Measurements from ENCODE around the gene CHRNA1.

DNA sequence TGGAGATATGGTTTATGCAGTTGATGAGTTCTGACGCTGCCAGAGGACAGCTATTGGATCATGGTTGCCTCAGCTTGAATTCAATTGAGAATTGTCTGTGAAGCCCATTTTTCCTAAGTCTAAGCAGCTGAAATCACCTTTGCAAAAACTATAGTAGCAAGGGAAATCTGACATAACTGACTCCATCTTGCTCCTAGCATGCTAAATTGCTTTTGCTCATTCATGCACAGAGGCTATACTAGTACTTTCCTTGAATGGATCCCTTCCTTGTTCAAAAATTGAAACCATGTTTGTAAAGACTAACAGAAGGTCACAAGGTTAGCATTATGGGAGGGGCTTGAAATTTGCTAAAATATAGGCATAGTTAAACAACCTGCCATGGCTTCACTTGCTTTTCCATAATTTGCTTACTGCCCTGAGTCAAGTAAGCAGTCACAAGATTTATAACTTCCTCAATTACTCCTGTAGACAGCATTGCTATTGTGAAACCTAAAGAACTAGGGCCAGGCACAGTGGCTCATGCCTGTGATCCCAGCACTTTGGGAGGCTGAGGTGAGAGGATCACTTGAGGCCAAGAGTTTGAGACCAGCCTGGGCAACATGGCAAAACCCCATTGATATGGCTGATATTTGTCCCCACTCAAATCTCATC lies 41.2 kb downstream of the CHRNA1 start:
- TF ChIP-seq RAD21 (IDR thresholded peaks at IDR 0.05; ENCODE audit: insufficient read depth, low read depth, low read length) (no peak), EZH2 (IDR thresholded peaks at IDR 0.05; ENCODE audit: borderline replicate concordance, control insufficient read depth, low read depth, low read length) (no peak)
- TF ChIP-seq, protein P1, sequence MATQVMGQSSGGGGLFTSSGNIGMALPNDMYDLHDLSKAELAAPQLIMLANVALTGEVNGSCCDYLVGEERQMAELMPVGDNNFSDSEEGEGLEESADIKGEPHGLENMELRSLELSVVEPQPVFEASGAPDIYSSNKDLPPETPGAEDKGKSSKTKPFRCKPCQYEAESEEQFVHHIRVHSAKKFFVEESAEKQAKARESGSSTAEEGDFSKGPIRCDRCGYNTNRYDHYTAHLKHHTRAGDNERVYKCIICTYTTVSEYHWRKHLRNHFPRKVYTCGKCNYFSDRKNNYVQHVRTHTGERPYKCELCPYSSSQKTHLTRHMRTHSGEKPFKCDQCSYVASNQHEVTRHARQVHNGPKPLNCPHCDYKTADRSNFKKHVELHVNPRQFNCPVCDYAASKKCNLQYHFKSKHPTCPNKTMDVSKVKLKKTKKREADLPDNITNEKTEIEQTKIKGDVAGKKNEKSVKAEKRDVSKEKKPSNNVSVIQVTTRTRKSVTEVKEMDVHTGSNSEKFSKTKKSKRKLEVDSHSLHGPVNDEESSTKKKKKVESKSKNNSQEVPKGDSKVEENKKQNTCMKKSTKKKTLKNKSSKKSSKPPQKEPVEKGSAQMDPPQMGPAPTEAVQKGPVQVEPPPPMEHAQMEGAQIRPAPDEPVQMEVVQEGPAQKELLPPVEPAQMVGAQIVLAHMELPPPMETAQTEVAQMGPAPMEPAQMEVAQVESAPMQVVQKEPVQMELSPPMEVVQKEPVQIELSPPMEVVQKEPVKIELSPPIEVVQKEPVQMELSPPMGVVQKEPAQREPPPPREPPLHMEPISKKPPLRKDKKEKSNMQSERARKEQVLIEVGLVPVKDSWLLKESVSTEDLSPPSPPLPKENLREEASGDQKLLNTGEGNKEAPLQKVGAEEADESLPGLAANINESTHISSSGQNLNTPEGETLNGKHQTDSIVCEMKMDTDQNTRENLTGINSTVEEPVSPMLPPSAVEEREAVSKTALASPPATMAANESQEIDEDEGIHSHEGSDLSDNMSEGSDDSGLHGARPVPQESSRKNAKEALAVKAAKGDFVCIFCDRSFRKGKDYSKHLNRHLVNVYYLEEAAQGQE (IDR thresholded peaks at IDR 0.05; ENCODE audit: low read depth, low read length): no peak
- TF ChIP-seq, protein P2, sequence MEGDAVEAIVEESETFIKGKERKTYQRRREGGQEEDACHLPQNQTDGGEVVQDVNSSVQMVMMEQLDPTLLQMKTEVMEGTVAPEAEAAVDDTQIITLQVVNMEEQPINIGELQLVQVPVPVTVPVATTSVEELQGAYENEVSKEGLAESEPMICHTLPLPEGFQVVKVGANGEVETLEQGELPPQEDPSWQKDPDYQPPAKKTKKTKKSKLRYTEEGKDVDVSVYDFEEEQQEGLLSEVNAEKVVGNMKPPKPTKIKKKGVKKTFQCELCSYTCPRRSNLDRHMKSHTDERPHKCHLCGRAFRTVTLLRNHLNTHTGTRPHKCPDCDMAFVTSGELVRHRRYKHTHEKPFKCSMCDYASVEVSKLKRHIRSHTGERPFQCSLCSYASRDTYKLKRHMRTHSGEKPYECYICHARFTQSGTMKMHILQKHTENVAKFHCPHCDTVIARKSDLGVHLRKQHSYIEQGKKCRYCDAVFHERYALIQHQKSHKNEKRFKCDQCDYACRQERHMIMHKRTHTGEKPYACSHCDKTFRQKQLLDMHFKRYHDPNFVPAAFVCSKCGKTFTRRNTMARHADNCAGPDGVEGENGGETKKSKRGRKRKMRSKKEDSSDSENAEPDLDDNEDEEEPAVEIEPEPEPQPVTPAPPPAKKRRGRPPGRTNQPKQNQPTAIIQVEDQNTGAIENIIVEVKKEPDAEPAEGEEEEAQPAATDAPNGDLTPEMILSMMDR (IDR thresholded peaks at IDR 0.05 in 2 of 3, conservative IDR thresholded peaks at IDR 0.05 in 1 of 3; ENCODE audit: control insufficient read depth in 2 of 3, extremely low read depth in 1 of 3, insufficient read depth in 1 of 3, low read depth in 3 of 3, low read length in 3 of 3): no peak
